D721Med (cell line): ENCODE measurements around the gene UBA6.
"Not testable (repeated sequence)": the region's sequence is repeated elsewhere in the genome, so short reads cannot be mapped to it uniquely, and the experiment has no call there.

Experiments
- DNase-seq: peaks from one replicate; pipeline ENCODE4 v3.0.0; 2011; ENCODE audit warnings: low spot score; ENCODE audit not compliant: insufficient read length
- FAIRE-seq: peaks from 2 replicates; lab custom pipeline; 2011; peaks lifted over from hg19 to GRCh38; lab: Jason Lieb, UNC
- TF ChIP-seq, protein P1 (sequence below): IDR thresholded peaks from 2 replicates; pipeline ENCODE4 v1.5.1; 2012; ENCODE audit warnings: mild to moderate bottlenecking, control low read depth; ENCODE audit not compliant: insufficient read depth; ENCODE audit errors: missing control alignments

Gene UBA6

DNA sequence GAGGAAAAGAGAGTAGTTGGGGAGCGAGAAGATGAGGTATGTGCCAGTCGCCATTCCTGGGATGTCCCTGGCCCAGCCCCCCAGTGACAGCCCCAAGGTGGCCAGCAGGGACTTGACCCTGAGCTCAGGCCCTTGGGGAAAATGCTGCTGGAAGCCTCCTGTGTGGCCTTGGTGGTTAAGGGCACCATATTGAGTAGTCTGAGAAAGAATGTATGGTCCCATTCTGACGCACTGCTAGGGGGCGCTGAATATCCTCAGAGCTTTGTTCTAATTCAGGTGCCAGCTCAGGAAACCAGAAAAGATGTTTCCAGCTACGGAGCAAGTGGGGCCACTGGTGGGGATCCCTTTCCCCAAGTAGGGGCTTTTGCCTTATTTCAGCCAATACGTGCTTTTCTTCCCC lies 14.0 kb upstream of the UBA6 start:
- DNase-seq (no peak), FAIRE-seq (no peak)
- TF ChIP-seq, protein P1, sequence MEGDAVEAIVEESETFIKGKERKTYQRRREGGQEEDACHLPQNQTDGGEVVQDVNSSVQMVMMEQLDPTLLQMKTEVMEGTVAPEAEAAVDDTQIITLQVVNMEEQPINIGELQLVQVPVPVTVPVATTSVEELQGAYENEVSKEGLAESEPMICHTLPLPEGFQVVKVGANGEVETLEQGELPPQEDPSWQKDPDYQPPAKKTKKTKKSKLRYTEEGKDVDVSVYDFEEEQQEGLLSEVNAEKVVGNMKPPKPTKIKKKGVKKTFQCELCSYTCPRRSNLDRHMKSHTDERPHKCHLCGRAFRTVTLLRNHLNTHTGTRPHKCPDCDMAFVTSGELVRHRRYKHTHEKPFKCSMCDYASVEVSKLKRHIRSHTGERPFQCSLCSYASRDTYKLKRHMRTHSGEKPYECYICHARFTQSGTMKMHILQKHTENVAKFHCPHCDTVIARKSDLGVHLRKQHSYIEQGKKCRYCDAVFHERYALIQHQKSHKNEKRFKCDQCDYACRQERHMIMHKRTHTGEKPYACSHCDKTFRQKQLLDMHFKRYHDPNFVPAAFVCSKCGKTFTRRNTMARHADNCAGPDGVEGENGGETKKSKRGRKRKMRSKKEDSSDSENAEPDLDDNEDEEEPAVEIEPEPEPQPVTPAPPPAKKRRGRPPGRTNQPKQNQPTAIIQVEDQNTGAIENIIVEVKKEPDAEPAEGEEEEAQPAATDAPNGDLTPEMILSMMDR: no peak

DNA sequence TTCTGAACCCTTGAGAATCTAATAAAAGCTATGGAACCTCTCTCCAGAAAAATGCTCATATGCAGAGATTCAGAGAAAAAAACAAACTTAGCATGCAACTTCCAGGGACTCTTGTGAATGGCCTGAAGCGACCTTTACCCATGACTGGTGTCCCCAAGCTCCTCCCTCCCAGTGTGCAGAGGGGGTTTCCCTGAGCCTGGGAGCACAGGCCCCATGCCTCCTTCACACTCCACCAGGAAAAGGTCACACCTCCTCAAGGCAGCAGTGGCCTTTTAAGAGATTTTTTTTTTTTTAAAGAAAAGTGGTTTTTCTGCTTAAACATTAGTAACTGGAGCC lies 13.3 kb upstream of the UBA6 start:
- TF ChIP-seq, protein P1: no peak
- FAIRE-seq: no peak
- no peak for DNase-seq

DNA sequence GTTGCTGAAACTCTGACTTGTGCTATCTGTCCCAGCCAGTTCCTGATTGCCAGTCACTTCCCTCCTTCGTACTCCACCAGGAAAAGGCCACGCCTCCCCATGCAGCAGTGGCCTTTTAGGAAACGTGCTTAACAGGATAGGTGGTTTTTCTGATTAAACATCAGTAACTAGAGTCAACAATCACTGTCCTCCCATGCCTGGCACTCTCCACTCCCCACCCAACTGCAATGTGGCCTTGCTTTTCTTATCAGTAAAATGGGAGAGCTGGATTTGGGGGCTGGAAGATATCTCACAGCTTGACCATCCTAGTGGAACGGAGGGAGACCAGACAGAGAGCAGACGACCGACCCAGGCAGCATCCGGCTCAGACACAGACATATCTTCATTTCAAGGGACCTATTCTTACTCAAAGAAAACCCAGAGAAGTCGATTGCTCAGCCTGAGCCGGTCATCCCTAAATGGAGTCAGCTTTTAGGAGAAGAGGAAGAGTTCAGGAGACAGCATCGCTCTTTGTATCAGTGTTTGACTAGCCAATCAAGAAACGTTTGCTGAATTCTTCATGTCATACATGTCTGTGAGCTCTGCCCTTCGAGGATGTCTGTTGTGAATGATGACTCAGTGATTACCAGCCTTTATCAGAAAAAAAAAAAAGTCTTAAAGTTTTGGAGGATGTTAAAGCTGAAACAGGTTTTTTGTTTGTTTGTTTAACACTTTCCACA lies 12.7 kb upstream of the UBA6 start:
- TF ChIP-seq, protein P1: no peak
- no peak for DNase-seq
- no peak for FAIRE-seq

DNA sequence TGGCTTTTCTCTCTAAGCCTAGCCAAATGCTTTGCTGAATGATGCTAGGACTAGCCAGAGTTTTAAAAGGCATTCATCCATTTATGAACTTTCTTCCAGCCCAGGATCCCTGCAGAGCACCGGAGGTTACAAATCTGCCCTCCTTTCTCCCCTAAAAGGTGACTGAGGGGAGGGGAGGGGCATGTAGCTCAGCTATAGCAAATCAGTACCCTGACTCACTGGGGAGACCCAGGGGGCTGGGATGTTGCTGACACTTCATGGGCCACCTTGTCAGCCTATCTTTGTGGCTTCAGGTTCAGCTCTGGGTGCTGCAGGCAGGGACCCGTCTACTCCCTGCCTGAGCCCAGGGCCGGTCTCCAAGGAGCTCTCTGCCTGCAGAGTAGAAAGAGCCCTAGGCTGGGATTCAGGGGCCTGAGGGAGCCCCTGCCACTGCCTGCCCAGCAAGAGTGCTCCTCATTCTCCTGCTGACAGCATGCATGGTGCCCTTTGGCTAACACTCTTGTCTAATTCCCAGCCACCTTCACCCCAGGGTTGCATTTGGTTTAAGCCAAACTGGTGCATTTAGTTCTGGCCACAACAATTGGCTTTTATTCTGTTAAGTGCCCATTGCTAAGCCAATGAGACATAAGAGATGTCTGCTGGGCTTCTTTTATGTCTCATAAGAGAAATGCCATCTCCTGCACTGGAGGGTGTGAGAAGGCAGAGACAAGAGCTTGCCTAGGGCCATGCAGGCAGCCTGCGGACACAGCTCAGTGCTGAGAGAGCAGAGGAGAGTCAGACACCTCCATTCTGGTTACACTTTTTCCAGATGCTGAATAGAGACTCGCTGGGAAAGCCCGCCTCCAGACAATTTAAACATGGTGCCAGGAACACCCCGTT lies 11.9 kb upstream of the UBA6 start:
- DNase-seq: no peak
- no peak for FAIRE-seq
- TF ChIP-seq, protein P1: no peak

DNA sequence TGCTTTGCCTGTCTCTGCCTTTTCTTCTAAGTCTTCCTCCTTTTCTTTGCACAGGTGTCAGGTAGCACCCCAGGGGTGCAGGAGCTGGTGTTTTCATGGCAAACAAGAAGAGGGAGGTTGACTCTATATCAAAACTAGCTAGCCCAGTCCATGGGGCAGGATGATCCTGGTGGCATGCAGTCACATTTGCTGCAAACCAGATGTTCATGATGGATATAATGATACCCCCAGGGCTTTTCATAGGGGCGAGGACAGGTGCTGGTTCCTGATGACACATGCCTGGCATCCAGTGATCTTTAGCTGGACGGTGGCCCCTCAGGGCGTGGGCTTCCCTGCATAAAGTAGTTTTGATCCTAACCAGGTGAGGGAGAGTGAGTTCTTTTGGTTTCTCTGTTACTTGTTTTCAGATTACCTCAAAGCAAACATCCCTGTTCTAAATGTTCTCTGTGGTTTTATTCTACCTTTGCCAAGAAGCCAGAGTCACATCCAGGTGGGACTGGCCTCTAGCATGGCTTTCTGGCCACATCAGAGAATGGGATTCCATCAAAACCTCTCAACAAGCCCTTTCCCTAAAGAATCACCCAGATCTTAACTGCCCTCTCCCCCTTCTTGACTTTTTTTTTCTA lies 11.2 kb upstream of the UBA6 start:
- DNase-seq (no peak), FAIRE-seq (no peak)
- TF ChIP-seq, protein P1: no peak

DNA sequence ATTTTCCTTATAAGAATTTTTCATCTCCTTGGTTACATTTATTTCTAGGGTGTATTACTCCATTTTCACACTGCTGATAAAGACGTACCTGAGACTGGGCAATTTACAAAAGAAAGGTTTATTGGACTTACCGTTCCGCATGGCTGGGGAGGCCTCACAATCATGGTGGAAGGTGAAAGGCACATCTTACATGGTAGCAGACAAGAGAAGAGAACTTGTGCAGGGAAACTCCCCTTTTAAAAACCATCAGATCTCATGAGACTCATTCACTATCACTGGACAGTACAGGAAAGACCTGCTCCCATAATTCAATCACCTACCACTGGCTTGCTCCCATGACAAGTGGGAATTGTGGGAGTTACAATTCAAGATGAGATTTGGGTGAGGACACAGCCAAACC lies 5.7 kb upstream of the UBA6 start:
- FAIRE-seq, DNase-seq: not testable (repeated sequence)

DNA sequence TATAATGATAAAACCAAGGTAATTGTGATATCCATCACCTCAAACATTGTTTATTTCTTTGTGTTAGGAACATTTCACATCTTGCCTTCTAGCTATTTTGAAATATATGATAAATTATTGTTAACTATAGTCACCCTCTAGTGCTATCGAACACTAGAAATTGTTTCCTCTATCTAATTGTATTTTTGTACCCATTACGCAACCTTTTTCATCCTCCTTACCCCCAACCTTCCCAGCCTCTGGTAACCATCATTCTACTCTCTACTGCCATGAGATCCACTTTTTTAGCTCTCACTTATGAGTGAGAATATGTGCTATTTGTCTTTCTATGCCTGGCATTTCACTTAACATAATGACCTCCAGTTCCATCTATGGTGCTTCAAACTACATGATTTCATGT lies 3.9 kb upstream of the UBA6 start:
- FAIRE-seq: no peak

More for the DNA sequence above, 3.9 kb upstream of the UBA6 start:
- DNase-seq: no peak
- TF ChIP-seq, protein P1: no peak
